ENCODE measurements around the gene ALX4.

The ALX4 gene

GRCh38 chr11:44286911-44287310, 23.0 kb downstream of the ALX4 start:
- no peak for DNase-seq (ENCODE audit: low read depth)
- no peak overlapping the region for H3K4me3 ChIP-seq (ENCODE audit: low read depth, low read length)
- TF ChIP-seq CTCF (conservative IDR thresholded peaks at IDR 0.05; ENCODE audit: low read depth, low read length): no peak

- no peak overlapping the region for H3K4me3 ChIP-seq (ENCODE audit: low read depth, low read length)
- TF ChIP-seq CTCF (conservative IDR thresholded peaks at IDR 0.05; ENCODE audit: low read depth, low read length): peak; percentile 93
- DNase-seq (ENCODE audit: low read depth): peak; percentile 69
These were observed 23.6 kb downstream of the ALX4 start for GRCh38 chr11:44286268-44286880.

GRCh38 chr11:44285756-44286155, 24.2 kb downstream of the ALX4 start:
- TF ChIP-seq CTCF (conservative IDR thresholded peaks at IDR 0.05; ENCODE audit: low read depth, low read length): no peak
- DNase-seq (ENCODE audit: low read depth): no peak

GRCh38 chr11:44282620-44283019, 27.3 kb downstream of the ALX4 start:
- no peak for DNase-seq (ENCODE audit: low read depth)
- no peak for TF ChIP-seq CTCF (conservative IDR thresholded peaks at IDR 0.05; ENCODE audit: low read depth, low read length)
- H3K4me3 ChIP-seq (ENCODE audit: low read depth, low read length): no peak overlapping the region

More at GRCh38 chr11:44285756-44286155, 24.2 kb downstream of the ALX4 start:
- H3K4me3 ChIP-seq (ENCODE audit: low read depth, low read length): no peak overlapping the region

GRCh38 chr11:44281151-44281550, 28.8 kb downstream of the ALX4 start:
- no peak for DNase-seq (ENCODE audit: low read depth)
- no peak for TF ChIP-seq CTCF (conservative IDR thresholded peaks at IDR 0.05; ENCODE audit: low read depth, low read length)
- H3K4me3 ChIP-seq (ENCODE audit: low read depth, low read length): no peak overlapping the region

GRCh38 chr11:44280257-44280656, 29.7 kb downstream of the ALX4 start:
- no peak for DNase-seq (ENCODE audit: low read depth)
- TF ChIP-seq CTCF (conservative IDR thresholded peaks at IDR 0.05; ENCODE audit: low read depth, low read length): no peak
- H3K4me3 ChIP-seq (ENCODE audit: low read depth, low read length): no peak overlapping the region

- no peak overlapping the region for H3K4me3 ChIP-seq (ENCODE audit: low read depth, low read length)
- no peak for TF ChIP-seq CTCF (conservative IDR thresholded peaks at IDR 0.05; ENCODE audit: low read depth, low read length)
These were observed 30.5 kb downstream of the ALX4 start for GRCh38 chr11:44279483-44279882.

More at GRCh38 chr11:44279483-44279882, 30.5 kb downstream of the ALX4 start:
- DNase-seq (ENCODE audit: low read depth): no peak

All from choroid plexus epithelial cell (primary cell).